ENCODE data around the gene ADAMTS3.

DNA sequence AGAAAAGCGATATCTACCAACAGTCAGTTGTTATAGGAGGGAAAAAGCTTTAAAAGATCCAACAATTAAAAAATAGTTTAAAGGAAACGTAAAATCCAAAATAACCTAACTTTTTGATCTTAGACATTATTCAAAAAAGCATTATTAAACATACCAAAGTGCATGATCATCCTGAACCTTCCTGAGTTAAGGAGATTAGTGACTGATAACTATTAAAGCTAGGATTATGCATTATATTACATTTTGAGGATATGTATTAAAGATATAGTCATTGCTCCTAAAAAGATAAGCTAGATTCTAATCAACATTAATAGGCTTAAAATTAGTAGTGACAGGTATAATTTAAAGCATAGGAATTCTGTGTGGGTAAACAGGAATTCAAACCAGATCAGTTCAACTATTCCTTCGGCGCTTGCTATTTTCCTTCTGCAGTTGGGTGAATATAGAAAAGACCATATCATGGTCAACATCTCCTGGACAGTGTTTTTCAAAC is 139.6 kb downstream of the ADAMTS3 start:
- TF ChIP-seq, protein P1, sequence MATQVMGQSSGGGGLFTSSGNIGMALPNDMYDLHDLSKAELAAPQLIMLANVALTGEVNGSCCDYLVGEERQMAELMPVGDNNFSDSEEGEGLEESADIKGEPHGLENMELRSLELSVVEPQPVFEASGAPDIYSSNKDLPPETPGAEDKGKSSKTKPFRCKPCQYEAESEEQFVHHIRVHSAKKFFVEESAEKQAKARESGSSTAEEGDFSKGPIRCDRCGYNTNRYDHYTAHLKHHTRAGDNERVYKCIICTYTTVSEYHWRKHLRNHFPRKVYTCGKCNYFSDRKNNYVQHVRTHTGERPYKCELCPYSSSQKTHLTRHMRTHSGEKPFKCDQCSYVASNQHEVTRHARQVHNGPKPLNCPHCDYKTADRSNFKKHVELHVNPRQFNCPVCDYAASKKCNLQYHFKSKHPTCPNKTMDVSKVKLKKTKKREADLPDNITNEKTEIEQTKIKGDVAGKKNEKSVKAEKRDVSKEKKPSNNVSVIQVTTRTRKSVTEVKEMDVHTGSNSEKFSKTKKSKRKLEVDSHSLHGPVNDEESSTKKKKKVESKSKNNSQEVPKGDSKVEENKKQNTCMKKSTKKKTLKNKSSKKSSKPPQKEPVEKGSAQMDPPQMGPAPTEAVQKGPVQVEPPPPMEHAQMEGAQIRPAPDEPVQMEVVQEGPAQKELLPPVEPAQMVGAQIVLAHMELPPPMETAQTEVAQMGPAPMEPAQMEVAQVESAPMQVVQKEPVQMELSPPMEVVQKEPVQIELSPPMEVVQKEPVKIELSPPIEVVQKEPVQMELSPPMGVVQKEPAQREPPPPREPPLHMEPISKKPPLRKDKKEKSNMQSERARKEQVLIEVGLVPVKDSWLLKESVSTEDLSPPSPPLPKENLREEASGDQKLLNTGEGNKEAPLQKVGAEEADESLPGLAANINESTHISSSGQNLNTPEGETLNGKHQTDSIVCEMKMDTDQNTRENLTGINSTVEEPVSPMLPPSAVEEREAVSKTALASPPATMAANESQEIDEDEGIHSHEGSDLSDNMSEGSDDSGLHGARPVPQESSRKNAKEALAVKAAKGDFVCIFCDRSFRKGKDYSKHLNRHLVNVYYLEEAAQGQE (IDR thresholded peaks at IDR 0.05; ENCODE audit: low read depth) = no peak
- TF ChIP-seq RAD21 (IDR thresholded peaks at IDR 0.05; ENCODE audit: low read depth) (no peak), NFIC (IDR thresholded peaks at IDR 0.05) (no peak), TAF1 (IDR thresholded peaks at IDR 0.05; ENCODE audit: low read depth) (no peak), CEBPB (IDR thresholded peaks at IDR 0.05) (no peak), EP300 (IDR thresholded peaks at IDR 0.05; ENCODE audit: borderline replicate concordance) (no peak)
- TF ChIP-seq, protein P2, sequence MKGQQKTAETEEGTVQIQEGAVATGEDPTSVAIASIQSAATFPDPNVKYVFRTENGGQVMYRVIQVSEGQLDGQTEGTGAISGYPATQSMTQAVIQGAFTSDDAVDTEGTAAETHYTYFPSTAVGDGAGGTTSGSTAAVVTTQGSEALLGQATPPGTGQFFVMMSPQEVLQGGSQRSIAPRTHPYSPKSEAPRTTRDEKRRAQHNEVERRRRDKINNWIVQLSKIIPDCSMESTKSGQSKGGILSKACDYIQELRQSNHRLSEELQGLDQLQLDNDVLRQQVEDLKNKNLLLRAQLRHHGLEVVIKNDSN (IDR thresholded peaks at IDR 0.05) = no peak
